ENCODE measurements around the gene GPC6.

GPC6 gene

DNA sequence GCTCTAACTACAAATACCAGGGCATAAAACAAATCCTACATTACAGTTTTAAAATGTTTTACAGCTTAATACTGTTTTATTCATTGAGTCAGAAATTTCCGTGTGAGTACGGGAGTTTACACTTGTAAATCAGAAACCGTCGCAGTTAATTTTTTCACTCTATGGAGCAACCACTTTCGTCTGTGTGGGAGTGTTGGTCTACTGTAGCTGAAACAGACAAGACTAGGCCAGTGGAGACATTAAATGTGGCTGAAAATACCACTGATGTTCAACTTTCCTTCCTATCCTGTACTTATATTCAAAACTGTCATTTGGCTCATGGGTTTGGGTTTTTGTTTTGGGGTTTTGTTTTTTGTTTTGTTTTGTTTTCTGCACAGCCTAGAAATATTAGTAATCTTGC, 984.2 kb downstream of the GPC6 start:
- DNase-seq (ENCODE audit: low spot score) = peak; percentile 28

DNA sequence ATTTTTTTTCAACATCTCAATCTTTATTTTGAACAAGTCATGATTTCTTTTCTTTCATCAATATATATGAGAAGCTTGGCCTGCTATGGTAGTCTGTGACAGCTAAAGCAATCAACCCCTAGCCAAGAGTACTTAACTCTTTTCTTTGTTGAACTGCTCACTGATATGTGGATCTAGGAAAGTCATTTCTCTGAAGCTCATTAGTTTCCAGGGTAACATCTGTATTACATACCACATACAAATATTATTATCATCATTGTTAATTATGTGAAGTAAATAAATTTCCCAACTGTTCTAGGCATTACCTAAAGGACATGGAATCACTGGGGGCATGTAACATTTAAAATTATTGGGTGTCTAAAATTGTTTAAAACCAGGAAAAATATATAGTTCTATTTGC, 985.6 kb downstream of the GPC6 start:
- no peak for DNase-seq (ENCODE audit: low spot score)

DNA sequence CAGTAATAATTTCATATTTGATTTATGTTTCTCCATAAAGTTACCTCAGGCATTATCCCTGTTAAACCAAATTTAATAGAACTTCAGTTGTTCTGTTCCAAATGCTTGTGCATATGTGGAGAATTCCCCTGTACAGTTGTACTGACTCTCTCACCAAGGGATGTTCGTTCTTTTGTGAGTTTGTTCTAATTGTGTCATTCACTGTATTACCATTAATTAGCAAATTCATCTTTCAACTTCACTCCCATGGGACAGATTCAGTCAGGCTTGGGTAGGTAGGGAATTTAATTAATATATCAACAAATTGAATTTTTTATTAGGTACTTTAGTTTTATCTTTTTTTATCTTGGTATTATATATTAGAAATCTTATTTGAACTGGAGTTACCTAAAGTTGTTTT, 987.5 kb downstream of the GPC6 start:
- no peak for DNase-seq (ENCODE audit: low spot score)

DNA sequence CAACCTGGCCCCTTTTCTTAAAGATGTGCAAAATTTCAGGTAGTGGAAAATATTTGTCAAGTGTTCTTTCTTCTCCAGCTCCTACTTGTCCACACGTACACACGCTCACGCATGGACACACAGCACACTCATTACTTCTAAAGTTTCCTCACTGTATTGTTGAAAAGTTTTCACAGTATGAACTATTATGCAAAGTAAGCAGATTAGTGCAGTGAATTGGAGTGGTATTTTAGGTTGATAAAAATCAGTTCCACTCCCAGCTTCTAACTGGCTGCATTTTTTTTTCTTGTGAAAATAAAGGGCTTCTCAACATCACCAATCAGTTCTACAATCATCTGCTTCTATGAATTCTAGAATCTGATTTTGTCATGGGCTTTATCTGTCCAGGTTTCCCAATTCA, 988.4 kb downstream of the GPC6 start:
- DNase-seq (ENCODE audit: low spot score) = no peak

DNA sequence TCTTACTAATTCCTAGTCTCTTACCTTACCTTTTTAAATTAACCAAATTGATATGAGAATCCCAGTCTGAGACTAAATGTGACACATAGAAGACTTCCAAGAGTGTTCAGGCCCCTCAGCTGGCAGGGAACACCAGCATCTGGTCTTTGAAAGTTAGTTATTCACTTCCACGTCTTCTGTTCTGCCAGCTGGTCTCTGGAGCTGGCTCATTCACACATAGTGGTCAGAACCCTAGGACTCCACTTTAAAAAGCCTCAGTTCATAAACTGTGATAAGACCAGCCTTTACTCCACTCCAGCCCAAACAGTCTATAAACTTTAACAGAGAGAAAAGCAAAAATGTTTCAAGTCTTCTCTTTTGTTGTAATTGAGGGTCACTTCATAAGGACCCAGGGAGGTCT, 989.9 kb downstream of the GPC6 start:
- no peak for DNase-seq (ENCODE audit: low spot score)

DNA sequence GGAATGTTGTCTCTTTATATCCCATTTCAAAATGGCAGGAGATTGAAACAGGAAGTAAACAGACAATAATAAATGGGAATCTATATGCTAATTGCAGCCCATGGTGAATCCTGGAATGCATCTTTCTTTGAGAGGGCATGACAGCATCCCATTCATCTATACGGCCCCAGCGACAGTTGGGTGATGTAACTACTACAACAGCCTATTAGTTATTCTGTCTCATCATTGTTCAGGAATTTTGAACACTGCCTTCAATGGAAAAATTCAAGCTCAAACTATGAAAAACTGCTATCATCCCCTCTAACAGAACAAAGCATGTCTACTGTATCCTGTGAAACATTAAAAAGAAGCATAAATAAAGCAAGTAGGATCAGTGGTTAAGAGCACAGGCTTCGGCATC, 990.8 kb downstream of the GPC6 start:
- no peak for DNase-seq (ENCODE audit: low spot score)

DNA sequence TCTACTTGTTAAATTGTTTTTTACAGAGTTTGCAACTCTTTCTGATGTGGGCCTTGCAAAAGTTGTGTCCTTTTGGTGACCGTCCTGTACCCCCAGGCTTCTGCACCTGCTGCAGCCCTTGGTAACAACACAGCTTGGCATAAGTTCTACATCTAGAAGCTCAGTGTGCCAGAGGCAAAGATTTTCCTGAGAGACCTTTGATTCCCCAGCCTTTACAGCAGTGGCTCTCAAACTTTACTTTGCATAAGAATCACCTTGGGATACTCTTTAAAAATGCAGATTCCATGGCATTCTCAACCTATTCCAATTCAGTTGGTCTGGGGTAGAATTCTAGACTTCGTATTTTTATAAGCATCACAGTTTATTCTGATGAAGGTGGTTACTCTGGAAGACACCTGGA, 991.9 kb downstream of the GPC6 start:
- no peak for DNase-seq (ENCODE audit: low spot score)

DNA sequence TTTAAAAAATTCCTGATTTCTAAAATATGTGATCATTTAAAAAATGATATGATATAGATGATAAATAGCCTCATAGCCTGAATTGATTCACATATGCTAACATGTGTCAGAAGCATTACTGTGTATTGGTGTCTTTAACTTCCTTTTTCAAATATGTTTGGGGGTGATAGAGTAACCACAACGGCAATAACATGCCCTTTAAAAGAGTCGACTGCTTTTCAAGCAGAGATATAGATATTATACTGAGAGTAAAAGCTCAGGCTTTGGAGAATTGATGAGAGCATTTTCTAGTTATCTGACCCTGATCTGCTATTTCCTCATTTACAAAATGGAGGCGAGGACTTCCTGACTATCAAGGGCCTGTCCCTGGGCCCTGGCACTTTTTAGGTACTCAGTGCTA, 992.3 kb downstream of the GPC6 start:
- DNase-seq (ENCODE audit: low spot score) = no peak

DNA sequence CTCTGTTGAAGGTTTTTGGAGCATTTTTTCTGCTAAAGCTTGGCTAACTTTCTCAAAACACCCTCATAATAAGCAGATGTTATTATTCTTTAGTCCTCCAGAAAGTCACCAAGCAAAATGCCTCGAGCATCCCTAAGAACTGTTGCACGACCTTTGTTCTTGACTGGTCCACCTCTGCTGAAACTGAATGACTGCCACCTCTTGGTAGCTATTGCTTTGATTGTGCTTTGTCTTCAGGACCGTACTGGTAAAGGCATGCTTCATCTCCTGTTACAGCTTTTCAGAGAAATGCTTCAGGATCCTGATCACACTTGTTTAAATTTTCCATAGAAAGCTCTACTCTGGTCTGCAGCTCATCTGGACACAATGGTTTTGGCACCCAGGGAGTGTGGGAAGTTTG, 998.1 kb downstream of the GPC6 start:
- DNase-seq (ENCODE audit: low spot score) = no peak

DNA sequence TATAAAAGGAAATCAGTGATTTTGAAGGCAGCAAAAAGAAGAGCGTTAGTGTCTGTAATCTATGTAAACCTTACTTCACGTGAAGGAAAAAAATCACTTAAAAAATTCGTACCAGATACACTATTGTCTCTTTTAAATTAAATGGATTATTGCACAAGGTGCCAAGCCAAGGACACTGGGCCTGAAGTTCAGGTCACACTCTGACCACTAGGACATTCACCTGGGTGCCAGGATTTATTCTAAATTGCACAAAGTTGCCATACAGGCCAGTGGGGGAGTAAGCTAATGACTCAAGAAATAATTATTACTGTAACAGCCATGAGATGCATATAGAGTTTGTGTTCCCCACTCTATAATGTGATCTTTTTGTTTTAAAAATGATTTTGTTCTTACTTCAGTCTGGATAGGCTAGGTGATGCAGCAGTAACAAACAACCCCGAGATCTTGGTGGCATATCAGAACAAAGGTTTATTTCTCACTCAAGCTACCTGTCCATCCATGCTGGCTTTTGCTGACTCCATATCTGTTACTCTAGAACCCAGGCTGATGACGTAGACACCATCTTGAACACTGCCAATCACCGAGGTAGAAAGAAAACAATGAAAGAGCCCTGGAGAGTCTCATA, 1000.8 kb downstream of the GPC6 start:
- no peak for DNase-seq (ENCODE audit: low spot score)

DNA sequence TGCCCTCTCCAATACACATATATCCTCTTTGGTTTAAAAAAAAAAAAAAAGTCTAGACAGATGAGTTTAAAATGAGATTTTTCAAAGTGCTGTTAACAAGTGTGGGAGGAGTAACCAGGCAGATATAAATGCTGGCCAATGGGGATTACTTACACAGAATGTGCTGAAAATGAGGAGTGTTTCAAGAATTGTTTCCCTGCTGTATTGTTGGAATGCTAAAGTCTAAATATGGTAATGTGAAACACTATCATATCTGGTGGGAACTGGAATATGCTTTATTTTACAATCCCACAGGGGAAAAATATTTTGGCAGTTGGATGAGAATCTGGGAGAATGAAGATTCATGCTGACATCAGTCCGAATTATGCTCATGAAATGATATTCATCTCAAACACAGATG, 1002.2 kb downstream of the GPC6 start:
- no peak for DNase-seq (ENCODE audit: low spot score)

DNA sequence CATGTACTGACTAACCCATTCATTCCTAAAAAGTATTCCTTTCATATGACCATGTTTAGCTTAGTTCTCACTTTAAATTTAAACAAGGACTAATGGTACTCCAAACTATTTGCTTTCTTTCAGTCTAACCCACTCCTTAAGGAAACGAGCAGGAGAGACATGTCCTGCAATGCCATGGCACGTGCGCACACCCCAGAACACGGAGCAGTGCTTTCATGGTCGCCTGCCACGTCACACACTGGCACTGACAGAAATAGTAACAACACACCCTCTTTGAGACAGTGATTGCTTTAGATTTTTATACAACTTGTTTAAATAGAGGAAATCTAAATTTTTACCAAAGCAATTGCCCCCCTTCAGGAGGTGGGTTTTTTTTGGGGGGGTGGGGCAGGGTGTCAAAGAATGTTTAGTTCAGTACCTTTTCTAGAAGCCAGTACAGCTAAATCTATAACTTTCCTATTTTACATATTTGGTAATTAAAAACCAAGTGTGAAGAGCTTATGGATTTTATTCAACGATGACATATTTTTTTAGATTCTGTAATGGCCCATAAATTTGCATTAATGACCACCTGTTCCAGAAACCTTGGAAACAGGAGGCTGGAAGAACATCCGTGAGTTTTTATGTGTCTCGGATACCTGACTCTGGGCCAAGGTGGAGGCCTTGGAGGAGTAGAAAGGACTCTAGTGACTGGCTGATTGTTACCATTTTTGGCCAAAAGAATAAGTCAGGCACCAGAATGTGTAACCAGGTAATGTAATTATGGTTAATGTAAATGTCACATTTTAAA, 1005.7 kb downstream of the GPC6 start:
- DNase-seq (ENCODE audit: low spot score) = no peak

DNA sequence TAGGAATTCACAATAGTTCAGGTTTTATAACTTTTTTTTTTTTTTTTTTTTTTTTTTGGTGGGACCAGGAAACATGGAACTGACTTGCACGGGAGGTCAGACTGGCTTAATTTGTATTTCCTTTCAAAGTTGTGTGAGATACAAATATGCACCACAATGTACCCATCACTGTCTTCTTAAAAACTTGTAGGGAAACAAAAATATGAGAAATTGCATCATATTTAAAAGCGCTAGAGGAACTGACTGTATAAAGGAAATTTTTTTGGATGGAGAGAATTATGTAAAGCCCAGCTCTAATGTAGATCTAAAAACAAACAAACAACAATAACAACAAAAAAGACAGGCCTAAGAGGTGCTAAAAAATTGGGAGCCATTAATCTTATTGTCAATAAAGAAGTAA, 1006.3 kb downstream of the GPC6 start:
- no peak for DNase-seq (ENCODE audit: low spot score)

DNA sequence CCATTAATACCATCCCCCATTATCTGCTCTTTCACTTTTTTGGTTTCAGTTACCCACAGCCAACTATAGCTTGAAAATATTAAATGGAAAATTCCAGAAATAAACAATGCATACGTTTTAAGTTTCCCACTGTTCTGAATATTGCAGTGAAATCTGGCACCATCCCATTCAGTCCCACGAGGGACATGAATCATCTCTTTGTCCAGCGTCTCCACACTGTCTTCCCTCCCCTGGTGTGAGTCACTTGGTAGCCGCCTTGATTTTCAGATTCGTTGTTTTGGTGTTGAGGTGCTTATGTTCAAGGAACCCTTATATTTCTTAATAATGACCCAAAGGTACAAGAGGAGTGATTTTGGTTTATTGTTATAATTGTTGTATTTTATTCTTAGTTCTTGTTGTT, 1006.8 kb downstream of the GPC6 start:
- no peak for DNase-seq (ENCODE audit: low spot score)

DNA sequence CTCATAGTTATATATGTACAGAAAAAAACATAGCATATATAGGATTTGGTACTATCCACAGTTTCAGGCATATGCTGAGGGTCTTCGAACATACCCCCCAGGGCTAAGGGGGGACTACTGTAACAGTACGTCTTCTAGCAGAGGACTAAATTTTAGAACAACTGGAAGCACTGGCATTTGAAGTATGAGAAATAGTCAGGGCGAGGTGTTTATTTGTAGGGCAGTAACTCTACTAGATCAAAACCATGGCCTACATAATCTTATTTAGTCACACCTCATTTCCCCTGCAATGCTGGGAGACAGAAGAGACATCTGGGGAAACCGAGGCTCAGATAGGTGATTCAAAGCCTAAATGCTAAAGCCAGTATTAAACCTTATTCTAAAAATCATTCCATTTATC, 1007.2 kb downstream of the GPC6 start:
- DNase-seq (ENCODE audit: low spot score) = no peak

DNA sequence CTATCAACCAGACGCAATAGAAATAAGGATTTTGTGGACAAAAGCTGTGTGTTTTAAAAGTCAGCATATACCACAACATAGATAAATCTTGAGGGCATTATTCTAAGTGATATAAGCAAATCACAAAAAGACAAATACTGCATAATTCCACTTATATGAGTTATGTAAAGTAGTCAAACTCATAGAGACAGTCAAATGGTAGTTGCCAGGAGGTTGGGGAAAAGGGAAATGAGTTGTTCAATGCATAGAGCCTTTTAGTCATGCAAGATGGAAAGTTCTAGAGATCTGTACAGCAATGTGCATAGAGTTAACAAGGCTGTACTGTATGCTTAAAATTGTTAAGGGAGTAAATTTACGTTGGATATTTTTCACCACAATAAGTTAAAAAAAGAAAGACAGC, 1008.1 kb downstream of the GPC6 start:
- no peak for DNase-seq (ENCODE audit: low spot score)

DNA sequence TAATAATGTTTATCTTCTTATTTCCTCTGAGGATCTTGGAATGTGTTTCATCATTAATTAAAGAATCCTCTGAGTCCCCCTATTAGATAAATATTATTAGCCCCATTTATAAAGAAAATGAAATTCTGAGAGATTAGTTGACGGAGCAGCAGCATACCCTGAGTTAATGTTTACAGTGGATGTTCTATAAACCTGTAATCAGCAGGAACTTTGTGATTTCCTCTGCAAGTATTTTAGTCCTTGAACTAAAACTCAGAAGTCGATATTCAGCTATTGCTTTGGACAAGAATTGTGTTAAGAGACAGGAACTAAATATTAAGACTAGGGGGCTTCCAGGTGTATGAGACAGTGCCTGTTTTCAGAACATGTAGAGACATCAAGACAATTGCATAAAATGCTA, 1009.5 kb downstream of the GPC6 start:
- DNase-seq (ENCODE audit: low spot score) = no peak

DNA sequence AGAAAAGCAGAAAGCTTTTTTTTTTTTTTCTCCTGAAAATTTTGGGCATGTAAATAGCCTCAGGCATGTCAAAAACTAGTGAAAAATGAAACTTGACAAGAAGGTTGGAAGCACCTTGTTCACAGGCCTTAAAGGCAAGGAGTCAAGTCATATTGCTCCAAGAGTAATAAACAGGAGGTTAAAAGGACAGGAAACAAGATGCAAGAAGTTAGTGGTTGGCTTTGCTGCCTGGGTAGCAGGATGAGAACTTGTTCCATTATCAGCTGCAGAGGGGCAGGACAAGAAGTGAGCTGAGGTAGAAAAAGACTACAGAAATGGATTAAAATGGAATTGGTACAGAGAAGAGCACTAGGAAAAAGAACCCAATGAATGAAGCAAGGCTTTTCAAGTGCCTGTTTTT, 1010.3 kb downstream of the GPC6 start:
- peak; percentile 4 for DNase-seq (ENCODE audit: low spot score)

DNA sequence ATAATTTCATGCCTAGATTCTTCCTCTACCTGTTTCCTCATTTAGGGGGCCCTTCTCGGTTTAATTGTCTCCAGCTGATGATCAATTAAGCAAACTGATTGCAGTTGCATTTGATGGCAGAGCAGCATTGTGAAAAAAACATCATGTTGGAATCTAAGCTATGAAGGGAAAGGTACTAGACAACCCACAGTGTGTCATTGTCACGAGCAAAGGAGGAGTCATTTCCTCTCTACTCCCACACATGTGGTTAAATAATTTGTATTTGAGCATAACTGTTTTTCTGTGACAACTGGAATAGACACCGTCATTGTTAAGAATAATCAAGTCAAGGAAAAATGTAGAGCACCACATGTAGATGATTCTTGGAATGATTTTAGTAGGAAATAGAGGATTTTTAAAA, 1012.5 kb downstream of the GPC6 start:
- peak; percentile 36 for DNase-seq (ENCODE audit: low spot score)

DNA sequence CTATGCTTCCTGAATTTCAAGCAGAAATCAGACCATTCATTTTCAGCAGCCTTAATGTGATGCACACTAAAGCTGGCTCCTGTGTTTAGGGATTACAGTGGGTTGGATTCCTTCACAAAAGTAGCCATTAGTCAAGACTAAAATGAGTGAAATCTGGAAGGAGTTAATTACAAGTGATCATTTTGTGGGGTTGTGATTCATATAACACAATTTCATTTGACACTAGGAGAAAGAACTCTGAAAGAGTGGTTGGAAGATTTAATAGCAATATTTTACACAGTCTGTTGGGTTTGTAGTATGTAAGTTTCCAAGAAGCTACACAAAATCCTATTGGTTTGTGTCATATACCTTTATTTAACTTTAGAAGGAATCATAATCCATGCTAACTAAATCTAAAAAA, 1015.9 kb downstream of the GPC6 start:
- no peak for DNase-seq (ENCODE audit: low spot score)

DNA sequence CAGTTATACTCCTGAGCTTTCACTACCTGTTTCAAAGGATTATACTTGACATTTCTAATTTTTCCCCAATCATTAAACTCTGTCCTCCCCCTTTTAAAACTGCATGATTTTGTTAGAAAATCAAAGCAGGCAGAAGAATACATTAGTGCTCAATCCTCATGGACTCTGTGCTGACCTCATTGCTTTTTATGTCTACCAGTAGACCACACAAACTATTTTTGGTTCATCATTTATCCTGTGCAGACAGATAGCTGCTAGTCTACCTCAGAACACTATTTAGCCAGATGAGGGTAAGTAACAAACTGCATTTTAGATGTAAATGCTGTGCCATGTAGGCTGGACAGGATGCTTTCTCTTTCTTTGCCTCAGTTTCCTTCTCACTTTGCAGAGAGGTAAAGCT, 1016.9 kb downstream of the GPC6 start:
- no peak for DNase-seq (ENCODE audit: low spot score)

DNA sequence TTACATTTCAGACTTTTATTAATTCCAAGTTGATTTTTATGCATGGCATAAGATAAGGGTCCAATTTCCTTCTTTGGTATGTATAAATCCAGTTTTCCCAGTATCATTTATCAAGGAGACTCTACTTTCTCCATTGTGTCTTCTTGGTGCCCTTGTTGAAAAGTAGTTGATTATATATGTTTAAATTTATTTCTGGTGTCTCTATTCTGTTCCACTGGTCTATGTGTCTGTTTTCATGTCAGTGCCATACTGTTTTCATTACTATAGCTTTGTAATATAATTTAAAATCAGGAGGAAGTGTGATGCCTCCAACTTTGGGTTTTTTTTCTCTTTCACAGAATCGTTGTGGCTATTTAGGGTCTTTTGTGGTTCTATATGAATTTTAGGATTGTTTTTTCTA, 1019.9 kb downstream of the GPC6 start:
- no peak for DNase-seq (ENCODE audit: low spot score)

DNA sequence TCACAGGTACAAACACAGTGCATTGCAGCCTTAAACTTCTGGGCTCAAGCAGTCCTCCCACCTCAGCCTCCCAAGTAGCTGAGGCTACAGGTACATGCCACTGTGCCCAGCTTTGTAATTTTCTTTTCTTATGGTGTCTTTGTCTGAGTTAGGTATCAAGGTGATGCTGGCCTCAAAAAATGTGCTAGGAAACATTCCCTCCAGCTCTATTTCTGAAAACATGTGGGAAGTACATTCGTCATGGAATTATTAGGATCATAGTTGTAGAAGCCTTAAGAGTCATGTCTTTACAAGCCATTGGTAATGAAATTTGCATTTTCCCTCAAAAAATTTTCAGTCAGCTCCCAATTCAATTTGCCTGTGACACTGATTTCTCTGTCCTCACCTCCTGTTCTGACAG, 1021.3 kb downstream of the GPC6 start:
- DNase-seq (ENCODE audit: low spot score) = no peak

All from activated CD4-positive, alpha-beta T cell treated with anti-CD3 and anti-CD28 coated beads, Interleukin-2, Interleukin-4, amounts not matched to agents 100 ng/mL and 50 ng/mL, durations not matched to agents 16 hours and 8 hours (primary cell).